ENCODE data around the gene UBE2E3.

DNA sequence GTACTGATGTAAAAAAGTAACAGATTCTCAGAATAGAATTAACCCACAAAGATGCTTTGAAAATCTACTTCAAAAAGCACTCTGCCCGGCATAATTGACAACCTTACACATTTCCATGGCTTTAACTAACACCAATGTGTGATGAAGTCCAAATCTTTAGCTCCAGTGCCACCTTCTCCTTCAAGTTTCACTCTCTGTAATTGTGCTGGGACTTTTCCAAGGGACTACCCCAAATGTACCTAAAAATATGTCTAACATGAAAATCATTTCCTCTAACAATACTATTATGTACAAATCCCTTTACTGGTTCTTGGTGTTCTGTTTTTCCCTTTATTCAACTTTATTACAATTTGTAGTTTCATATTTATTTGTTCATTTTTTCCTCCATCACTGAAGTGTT lies 20.6 kb upstream of the UBE2E3 start:
- TF ChIP-seq POLR2A (IDR thresholded peaks at IDR 0.05; ENCODE audit: low read length), result no peak
- no peak for TF ChIP-seq GATA1 (IDR thresholded peaks at IDR 0.05; ENCODE audit: low read depth, low read length)

Data from erythroblast (primary cell).